Gastrocnemius medialis (tissue), 4 donors: ENCODE results near the gene VPS9D1. TPM values are rescaled to one million over a fixed set of nuclear protein-coding genes. Genes with fewer than 3 reads are reported as not detected.
"Not testable (repeated sequence)": the region's sequence is repeated elsewhere in the genome, so short reads cannot be mapped to it uniquely, and the experiment has no call there.

ENCODE experiments used
- ATAC-seq, 2 donors: fragments of 150-250 bp; one replicate each; pipeline ENCODE4 v1.9.1; 2016
- DNase-seq, 2 donors: peaks; one replicate each; pipeline ENCODE4 v3.0.0-alpha.2; 2019
- H3K27ac ChIP-seq, 4 donors: fragments of 200-600 bp; sonication (generic); 1 replicate in 1 of 4; 2 replicates in 3 of 4; pipeline ENCODE4 v1.5.1; 2016 to 2018; ENCODE audit warnings: mild to moderate bottlenecking in 2 of 4, moderate library complexity in 1 of 4
- H3K27me3 ChIP-seq, 3 donors: fragments of 200-600 bp; sonication (generic) in 2 of 3; 1 replicate in 1 of 3; 2 replicates in 2 of 3; pipeline versions ENCODE4 v1.5.1 to v1.6.0; 2016 to 2019; ENCODE audit warnings: mild to moderate bottlenecking in 1 of 3, moderate library complexity in 1 of 3
- H3K36me3 ChIP-seq, 2 donors: fragments of 200-600 bp; sonication (generic) in 1 of 2; one replicate each; pipeline ENCODE4 v1.5.1; 2017 to 2018
- H3K4me1 ChIP-seq, 2 donors: fragments of 200-600 bp; sonication (generic) in 1 of 2; one replicate each; pipeline ENCODE4 v1.5.1; 2016 to 2017; ENCODE audit warnings: mild to moderate bottlenecking in 2 of 2
- H3K4me3 ChIP-seq, 4 donors: fragments of 200-600 bp; sonication (generic) in 3 of 4; 1 replicate in 1 of 4; 2 replicates in 3 of 4; pipeline ENCODE4 v1.5.1; 2016 to 2019; ENCODE audit warnings: mild to moderate bottlenecking in 2 of 4
- H3K9me3 ChIP-seq, 3 donors: fragments of 200-600 bp; sonication (generic) in 2 of 3; 1 replicate in 1 of 3; 2 replicates in 2 of 3; pipeline ENCODE4 v1.5.1; 2016 to 2019
- CTCF ChIP-seq, 5 experiments: fragments of 450-650 bp in 3 of 5; fragments of 200-600 bp in 2 of 5; sonication (generic) in 2 of 5; IDR thresholded peaks in 4 of 5; conservative IDR thresholded peaks in 1 of 5; 1 replicate in 4 of 5; 2 replicates in 1 of 5; pipeline ENCODE4 v1.5.1; 2016 to 2019; ENCODE audit warnings: antibody characterized with exemption in 5 of 5, mild to moderate bottlenecking in 3 of 5, moderate library complexity in 3 of 5
- POLR2A ChIP-seq, 2 donors: fragments of 450-650 bp; IDR thresholded peaks; one replicate each; pipeline ENCODE4 v1.6.1; 2017; ENCODE audit warnings: antibody characterized with exemption in 2 of 2, mild to moderate bottlenecking in 2 of 2, moderate library complexity in 2 of 2
- in situ Hi-C, 4 donors: fragments of 200-750 bp; cut with MboI; loops; one replicate each; pipeline versions ENCODE4 v1.15.0 to v1.8.0; 2017; ENCODE audit warnings: low sequenced_read_pairs in 4 of 4
- intact Hi-C: fragments of 100-400 bp; cut with DNase I; formaldehyde crosslinking; loops from one replicate; pipeline ENCODE4 v1.15.1; 2023; ENCODE audit warnings: low total_unique reads
- total RNA-seq, 4 donors: library from RNA; depleted of rRNA; stranded (reverse); fragments of >200 nt; gene quantifications; one replicate each; pipeline versions ENCODE4 v1.1.0 to v1.2.3, GENCODE V29; 2016

Gene VPS9D1
- total RNA-seq, 4 donors from 2014 or later, result 2.3 to 9.4 (median 3.4) TPM

- Histone ChIP-seq H3K4me1 (peaks cover 15 to 17% of the 10 kb centered on the region in 2 donors), H3K9me3 (no peaks in the 10 kb centered on the region), H3K36me3 (no peaks in the 10 kb centered on the region), H3K27ac (no peak overlapping the region), H3K4me3 (no peak overlapping the region), H3K27me3 (peaks cover 0 to 19% (median 5%) of the 10 kb centered on the region in 3 donors)
- in situ Hi-C loops (loop anchor here in 2 of 4 donors (10.0 kb wide), 2 partner anchors 91 to 171 kb away; partner anchors contain the start of gene TCF25 (in 1 of the 2)), intact Hi-C loops (no loop called here)
- DNase-seq, result no peak
- TF ChIP-seq POLR2A (IDR thresholded peaks at IDR 0.05) (no peak), CTCF (IDR thresholded peaks at IDR 0.05 in 4 of 5, conservative IDR thresholded peaks at IDR 0.05 in 1 of 5) (no peak)
- ATAC-seq, result no peak
These were observed 16.4 kb downstream of the VPS9D1 start for GRCh38 chr16:89704281-89704680.

GRCh38 chr16:89701425-89702406, 19.0 kb downstream of the VPS9D1 start, which contains the start of gene SPATA2L:
SPATA2L (minus strand) TSS chr16:89701705; CDS start chr16:89701232, 473 bp downstream.
- in situ Hi-C loops, result loop anchor here in 2 of 4 donors (10.0 kb wide), 2 partner anchors 93 to 173 kb away; partner anchors contain the start of gene TCF25 (in 1 of the 2)
- Histone ChIP-seq H3K27me3 (peaks cover 0 to 19% (median 5%) of the 10 kb centered on the region in 3 donors), H3K4me1 (peaks cover 15 to 17% of the 10 kb centered on the region in 2 donors), H3K27ac (peak within 1 kb of the TSS; percentile 66 to 68 (median 66)), H3K4me3 (peak within 1 kb of the TSS; percentile 62 to 84 (median 67)), H3K9me3 (no peaks in the 10 kb centered on the region), H3K36me3 (no peaks in the 10 kb centered on the region)
- intact Hi-C loops, result loop anchor here (1.0 kb wide), 1 partner anchor 19 kb away; the partner anchor contains the start of gene VPS9D1
- DNase-seq, result peak; percentile 74 to 90
- ATAC-seq, result peak; percentile 63 to 71
- peak in 2 of 5 experiments; percentile 5 to 24 for TF ChIP-seq CTCF (IDR thresholded peaks at IDR 0.05 in 4 of 5, conservative IDR thresholded peaks at IDR 0.05 in 1 of 5)
- TF ChIP-seq POLR2A (IDR thresholded peaks at IDR 0.05), result peak; percentile 82 to 88

GRCh38 chr16:89700649-89701424, 19.9 kb downstream of the VPS9D1 start:
- peak in 1 of 2 donors; percentile 4 for ATAC-seq
- TF ChIP-seq CTCF (IDR thresholded peaks at IDR 0.05 in 4 of 5, conservative IDR thresholded peaks at IDR 0.05 in 1 of 5) (no peak), POLR2A (IDR thresholded peaks at IDR 0.05) (no peak)
- no peaks in the 10 kb centered on the region for H3K9me3 ChIP-seq
- in situ Hi-C loops, result loop anchor here in 2 of 4 donors (10.0 kb wide), 2 partner anchors 94 to 174 kb away; partner anchors contain the start of gene TCF25 (in 1 of the 2)
- H3K4me3 ChIP-seq, result peak overlapping the region; percentile 62 to 84 (median 67)
- DNase-seq, result peak in 1 of 2 donors; percentile 30
- H3K4me1 ChIP-seq, result peaks cover 15 to 17% of the 10 kb centered on the region in 2 donors
- H3K27ac ChIP-seq, result peak overlapping the region; percentile 66 to 68 (median 66)
- intact Hi-C loops, result loop anchor here (1.0 kb wide), 6 partner anchors 15 to 172 kb away; partner anchors contain the start of genes CDK10, CHMP1A, SPATA33 and TCF25
- H3K36me3 ChIP-seq, result peaks cover 0 to 2% of the 10 kb centered on the region in 2 donors
- H3K27me3 ChIP-seq, result peaks cover 0 to 19% (median 5%) of the 10 kb centered on the region in 3 donors

GRCh38 chr16:89700100-89700648, 20.5 kb downstream of the VPS9D1 start:
- peaks cover 15 to 17% of the 10 kb centered on the region in 2 donors for H3K4me1 ChIP-seq
- ATAC-seq (peak; percentile 77 to 83), DNase-seq (peak; percentile 95 to 97)
- peaks cover 0 to 9% of the 10 kb centered on the region in 2 donors for H3K36me3 ChIP-seq
- peaks cover 0 to 19% (median 5%) of the 10 kb centered on the region in 3 donors for H3K27me3 ChIP-seq
- peak overlapping the region; percentile 62 to 67 (median 66) for H3K27ac ChIP-seq
- H3K4me3 ChIP-seq, result peak overlapping the region; percentile 62 to 84 (median 67)
- TF ChIP-seq CTCF (IDR thresholded peaks at IDR 0.05 in 4 of 5, conservative IDR thresholded peaks at IDR 0.05 in 1 of 5) (peak; percentile 70 to 85 (median 77)), POLR2A (IDR thresholded peaks at IDR 0.05) (peak in 1 of 2 donors; percentile 23)
- intact Hi-C loops, result loop anchor here (1.0 kb wide), 5 partner anchors 14 to 173 kb away; partner anchors contain the start of genes CDK10, CHMP1A, SPATA33 and TCF25
- in situ Hi-C loops, result loop anchor here in 2 of 4 donors (10.0 kb wide), 2 partner anchors 95 to 175 kb away; partner anchors contain the start of gene TCF25 (in 1 of the 2)
- H3K9me3 ChIP-seq, result no peaks in the 10 kb centered on the region

GRCh38 chr16:89699629-89700099, 21.0 kb downstream of the VPS9D1 start:
- not testable (repeated sequence) for DNase-seq

More at GRCh38 chr16:89699629-89700099, 21.0 kb downstream of the VPS9D1 start:
- Histone ChIP-seq H3K4me1 (peaks cover 15 to 17% of the 10 kb centered on the region in 2 donors), H3K27me3 (peaks cover 0 to 19% (median 5%) of the 10 kb centered on the region in 3 donors), H3K4me3 (peak overlapping the region in 3 of 4 donors; percentile 64 to 84 (median 70)), H3K36me3 (peaks cover 0 to 14% of the 10 kb centered on the region in 2 donors), H3K27ac (peak overlapping the region in 2 of 4 donors; percentile 47 to 67)
- in situ Hi-C loops (loop anchor here in 2 of 4 donors (10.0 kb wide), 2 partner anchors 95 to 175 kb away; partner anchors contain the start of gene TCF25 (in 1 of the 2)), intact Hi-C loops (loop anchor here (1.0 kb wide), 5 partner anchors 13 to 174 kb away; partner anchors contain the start of genes CDK10, CHMP1A, SPATA33 and TCF25)
- ATAC-seq, H3K9me3 ChIP-seq: not testable (repeated sequence)
